Cardiac fibroblast (primary cell): ENCODE results near the gene ANK2.
A peak's percentile ranks its signal among the peaks of the same experiment; 100 is the strongest.

ENCODE experiments used
- DNase-seq, 2 donors: peaks; one replicate each; pipeline versions ENCODE4 v3.0.0 to v3.0.0-alpha.2; 2010; ENCODE audit warnings: low read depth in 2 of 2
- H3K4me3 ChIP-seq, 2 donors: replicated peaks in 1 of 2; 1 replicate in 1 of 2; 2 replicates in 1 of 2; pipeline ENCODE4 v1.5.1; 2011; ENCODE audit warnings: low read depth in 2 of 2, low read length in 2 of 2, mild to moderate bottlenecking in 2 of 2, moderate library complexity in 1 of 2
- TF ChIP-seq, protein P1 (sequence below): IDR thresholded peaks from one replicate; pipeline ENCODE4 v1.5.1; 2011; ENCODE audit warnings: low read depth, mild to moderate bottlenecking, low read length, inconsistent platforms

Gene ANK2

DNA sequence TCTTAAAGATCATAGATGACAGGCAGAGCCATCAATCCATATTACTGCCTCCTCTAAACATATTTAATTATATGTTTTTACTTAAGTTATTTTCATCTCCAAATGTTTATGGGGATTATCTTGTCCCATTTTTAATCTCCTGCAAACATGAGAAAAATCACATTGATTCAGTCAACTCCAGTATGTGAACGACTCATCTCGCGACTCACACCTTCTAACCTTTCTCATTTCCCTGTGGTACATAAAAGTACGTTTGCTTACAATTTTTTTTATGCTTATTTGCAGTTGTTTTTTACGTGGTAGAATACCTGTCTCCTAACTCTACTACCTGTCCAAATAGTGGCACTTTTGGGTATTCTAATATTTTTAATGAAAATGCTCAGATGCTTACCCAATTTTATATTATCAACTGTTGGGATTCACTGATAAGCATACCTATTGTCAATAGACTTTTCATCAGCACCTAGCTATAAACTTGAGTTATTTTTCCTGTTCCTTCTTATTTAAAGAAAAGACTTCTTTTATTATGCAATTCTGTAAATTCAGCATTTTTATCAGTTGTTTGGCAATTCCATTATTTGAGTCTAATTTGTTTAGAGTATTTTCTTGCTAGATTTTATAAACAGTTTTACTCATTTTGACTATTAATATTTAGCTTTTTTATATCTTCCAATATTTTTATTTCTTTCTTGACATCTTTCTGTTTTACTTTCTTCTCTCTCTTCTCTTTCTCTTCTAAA, 276.6 kb downstream of the ANK2 start:
- H3K4me3 ChIP-seq, result no peak overlapping the region
- DNase-seq, result peak in 1 of 2 donors; percentile 25
- TF ChIP-seq, protein P1, sequence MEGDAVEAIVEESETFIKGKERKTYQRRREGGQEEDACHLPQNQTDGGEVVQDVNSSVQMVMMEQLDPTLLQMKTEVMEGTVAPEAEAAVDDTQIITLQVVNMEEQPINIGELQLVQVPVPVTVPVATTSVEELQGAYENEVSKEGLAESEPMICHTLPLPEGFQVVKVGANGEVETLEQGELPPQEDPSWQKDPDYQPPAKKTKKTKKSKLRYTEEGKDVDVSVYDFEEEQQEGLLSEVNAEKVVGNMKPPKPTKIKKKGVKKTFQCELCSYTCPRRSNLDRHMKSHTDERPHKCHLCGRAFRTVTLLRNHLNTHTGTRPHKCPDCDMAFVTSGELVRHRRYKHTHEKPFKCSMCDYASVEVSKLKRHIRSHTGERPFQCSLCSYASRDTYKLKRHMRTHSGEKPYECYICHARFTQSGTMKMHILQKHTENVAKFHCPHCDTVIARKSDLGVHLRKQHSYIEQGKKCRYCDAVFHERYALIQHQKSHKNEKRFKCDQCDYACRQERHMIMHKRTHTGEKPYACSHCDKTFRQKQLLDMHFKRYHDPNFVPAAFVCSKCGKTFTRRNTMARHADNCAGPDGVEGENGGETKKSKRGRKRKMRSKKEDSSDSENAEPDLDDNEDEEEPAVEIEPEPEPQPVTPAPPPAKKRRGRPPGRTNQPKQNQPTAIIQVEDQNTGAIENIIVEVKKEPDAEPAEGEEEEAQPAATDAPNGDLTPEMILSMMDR, result no peak

DNA sequence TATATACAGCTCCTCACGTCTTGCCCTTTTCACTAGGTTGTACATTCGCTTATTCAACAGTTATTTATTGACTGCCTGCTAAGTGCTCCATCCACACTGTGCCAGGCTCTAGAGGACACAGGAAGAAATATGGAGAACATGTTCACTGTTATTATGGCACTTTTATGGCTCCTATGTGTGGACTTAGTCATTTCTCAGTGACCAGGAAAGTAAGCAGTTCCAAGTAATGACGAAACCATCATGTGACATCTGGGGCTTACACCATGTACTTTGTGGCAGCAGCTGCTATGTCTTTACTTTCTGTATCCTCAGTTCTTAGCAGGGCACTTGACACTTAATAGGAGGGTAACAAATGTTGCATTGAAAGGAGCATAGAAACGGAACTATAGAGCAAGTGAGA, 278.0 kb downstream of the ANK2 start:
- TF ChIP-seq, protein P1, result no peak
- DNase-seq, result peak; percentile 16 to 37
- no peak overlapping the region for H3K4me3 ChIP-seq

DNA sequence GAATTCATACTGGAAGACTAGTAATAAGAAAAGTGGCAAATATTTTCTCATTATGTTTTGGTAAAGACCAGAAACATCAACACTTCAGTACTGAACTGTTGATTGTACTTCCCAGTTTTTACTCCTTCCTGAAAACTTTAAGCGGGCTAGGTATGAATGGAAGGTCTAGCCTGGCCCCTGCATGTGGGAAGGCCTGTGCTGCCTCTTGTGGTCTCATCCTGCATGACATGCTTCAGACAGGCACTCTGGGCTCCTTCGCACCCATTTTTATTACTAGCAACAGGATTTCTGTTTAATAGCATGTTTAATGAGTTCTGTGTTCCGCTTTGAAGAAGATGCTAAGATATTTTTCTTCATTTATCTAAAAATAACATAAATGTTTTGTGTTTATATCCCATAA, 279.1 kb downstream of the ANK2 start:
- no peak overlapping the region for H3K4me3 ChIP-seq
- DNase-seq, result peak in 1 of 2 donors; percentile 11
- TF ChIP-seq, protein P1, result peak; percentile 45

DNA sequence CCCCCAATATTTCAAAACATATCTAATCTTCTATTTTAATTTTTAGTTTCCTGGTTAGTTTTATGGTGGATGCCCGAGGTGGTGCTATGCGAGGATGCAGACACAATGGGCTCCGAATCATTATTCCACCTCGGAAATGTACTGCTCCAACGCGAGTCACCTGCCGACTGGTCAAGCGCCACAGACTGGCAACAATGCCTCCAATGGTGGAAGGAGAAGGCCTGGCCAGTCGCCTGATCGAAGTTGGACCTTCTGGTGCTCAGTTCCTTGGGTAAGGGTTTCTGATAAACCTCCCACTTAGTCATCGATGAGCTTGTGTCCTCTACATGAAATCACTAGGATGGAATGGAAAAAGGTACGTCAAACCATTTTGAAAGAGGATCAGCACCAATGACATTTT, 280.7 kb downstream of the ANK2 start:
- no peak overlapping the region for H3K4me3 ChIP-seq
- no peak for DNase-seq
- TF ChIP-seq, protein P1, result no peak

DNA sequence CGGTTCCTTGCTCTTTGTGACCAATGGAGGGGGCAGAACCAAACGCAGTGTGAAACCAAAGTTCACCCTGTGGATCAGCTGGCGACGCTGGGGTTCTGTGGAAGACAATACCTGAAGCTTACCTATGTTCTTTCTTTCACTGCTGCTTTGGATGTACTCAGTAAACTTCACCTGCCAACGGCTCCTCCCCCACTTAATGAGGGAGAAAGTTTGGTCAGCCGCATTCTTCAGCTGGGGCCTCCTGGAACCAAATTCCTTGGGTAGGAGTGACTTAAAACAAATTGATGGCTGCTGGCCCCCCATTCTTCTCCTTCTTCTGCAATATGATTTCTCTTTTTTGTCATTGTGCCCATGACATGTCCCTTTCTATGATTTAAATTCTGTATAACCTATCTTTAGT, 282.4 kb downstream of the ANK2 start:
- TF ChIP-seq, protein P1, result no peak
- DNase-seq, result no peak
- no peak overlapping the region for H3K4me3 ChIP-seq

DNA sequence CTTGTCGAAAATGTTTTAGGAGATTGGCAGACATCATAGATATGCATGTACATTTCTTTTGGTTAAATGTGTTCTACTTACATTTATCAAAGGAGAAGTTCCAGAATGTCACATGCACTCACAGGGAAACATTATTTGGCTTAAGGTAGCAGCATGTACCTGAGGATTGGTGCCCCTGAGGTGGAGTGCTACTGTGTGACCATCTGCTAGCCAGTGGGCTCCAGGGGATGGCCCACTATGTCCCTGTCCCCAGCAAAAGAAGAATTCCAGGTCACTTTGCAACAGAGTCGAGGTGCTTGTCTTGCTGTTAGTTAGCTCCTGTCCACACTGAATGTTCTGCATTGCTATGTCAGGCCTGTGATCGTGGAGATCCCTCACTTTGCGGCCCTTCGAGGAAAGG, 283.2 kb downstream of the ANK2 start:
- TF ChIP-seq, protein P1, result no peak
- no peak overlapping the region for H3K4me3 ChIP-seq
- no peak for DNase-seq

DNA sequence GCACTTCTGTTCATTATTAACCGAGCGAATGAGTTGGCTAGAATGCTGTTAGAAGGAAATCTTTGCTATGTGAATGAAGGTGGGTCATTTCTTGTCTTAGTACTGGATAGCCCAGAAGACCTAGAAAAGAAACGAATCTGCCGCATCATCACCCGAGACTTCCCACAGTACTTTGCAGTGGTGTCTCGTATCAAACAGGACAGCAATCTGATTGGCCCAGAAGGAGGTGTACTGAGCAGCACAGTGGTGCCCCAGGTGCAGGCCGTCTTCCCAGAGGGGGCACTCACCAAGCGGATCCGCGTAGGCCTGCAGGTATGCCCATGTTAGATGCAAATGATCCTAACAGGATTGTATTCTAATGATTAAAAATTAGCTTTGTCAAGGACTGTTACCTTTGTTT, 286.3 kb downstream of the ANK2 start:
- H3K4me3 ChIP-seq, result no peak overlapping the region
- TF ChIP-seq, protein P1, result no peak
- no peak for DNase-seq
